Chondrocyte (in vitro differentiated cells): Measurements from ENCODE around the gene PGM2. TPM values are rescaled to one million over a fixed set of nuclear protein-coding genes. Genes with fewer than 3 reads are reported as not detected.

ENCODE experiments used
- DNase-seq: peaks from one replicate; pipeline ENCODE4 v3.0.0; 2021; ENCODE audit warnings: mixed read lengths, low spot score
- H3K27ac Mint-ChIP-seq: one replicate; pipeline ENCODE4 v1.8.0; 2021; ENCODE audit warnings: mild to moderate bottlenecking, moderate library complexity, mixed read lengths; ENCODE audit not compliant: unreplicated experiment
- H3K27me3 Mint-ChIP-seq: 2 replicates; pipeline ENCODE4 v1.8.0; 2021; ENCODE audit warnings: low read depth, mixed read lengths
- H3K36me3 Mint-ChIP-seq: 2 replicates; pipeline ENCODE4 v1.8.0; 2021; ENCODE audit warnings: low read depth, mixed read lengths
- H3K4me1 Mint-ChIP-seq: 2 replicates; pipeline ENCODE4 v1.8.0; 2021; ENCODE audit warnings: low read depth, mild to moderate bottlenecking, mixed read lengths
- H3K4me3 Mint-ChIP-seq: one replicate; pipeline ENCODE4 v1.8.0; 2021; ENCODE audit warnings: mild to moderate bottlenecking, moderate library complexity, mixed read lengths; ENCODE audit not compliant: unreplicated experiment
- H3K9me3 Mint-ChIP-seq: 2 replicates; pipeline ENCODE4 v1.8.0; 2021; ENCODE audit warnings: low read depth, mixed read lengths
- total RNA-seq: library from RNA; stranded (reverse); gene quantifications from 3 replicates; pipeline ENCODE4 v1.2.1, GENCODE V29; 2021
- TF ChIP-seq, protein P1 (sequence below): fragments of 200-600 bp; sonication (generic); IDR thresholded peaks from 2 replicates; pipeline ENCODE4 v1.5.0; 2021; ENCODE audit warnings: antibody characterized with exemption, mild to moderate bottlenecking, moderate library complexity

Gene PGM2
- total RNA-seq, 1 donor from 2014 or later: 26.4 TPM

DNA sequence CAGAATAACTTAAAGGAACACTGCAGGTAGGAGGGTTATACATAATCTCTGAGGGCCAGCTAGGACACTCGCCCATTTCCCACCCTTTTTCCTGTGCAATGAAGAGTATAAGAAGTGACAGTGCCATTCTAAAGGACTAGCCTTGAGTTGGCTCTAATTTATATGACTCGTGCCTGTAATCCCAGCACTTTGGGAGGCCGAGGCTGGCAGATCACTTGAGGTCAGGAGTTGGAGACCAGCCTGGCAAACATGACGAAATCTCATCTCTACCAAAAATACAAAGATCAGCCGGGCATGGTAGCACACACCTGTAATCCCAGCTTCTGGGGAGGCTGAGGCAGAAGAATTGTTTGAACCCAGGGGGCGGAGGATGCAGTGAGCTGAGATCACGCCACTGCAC is 68.8 kb downstream of the PGM2 start:
- TF ChIP-seq, protein P1, sequence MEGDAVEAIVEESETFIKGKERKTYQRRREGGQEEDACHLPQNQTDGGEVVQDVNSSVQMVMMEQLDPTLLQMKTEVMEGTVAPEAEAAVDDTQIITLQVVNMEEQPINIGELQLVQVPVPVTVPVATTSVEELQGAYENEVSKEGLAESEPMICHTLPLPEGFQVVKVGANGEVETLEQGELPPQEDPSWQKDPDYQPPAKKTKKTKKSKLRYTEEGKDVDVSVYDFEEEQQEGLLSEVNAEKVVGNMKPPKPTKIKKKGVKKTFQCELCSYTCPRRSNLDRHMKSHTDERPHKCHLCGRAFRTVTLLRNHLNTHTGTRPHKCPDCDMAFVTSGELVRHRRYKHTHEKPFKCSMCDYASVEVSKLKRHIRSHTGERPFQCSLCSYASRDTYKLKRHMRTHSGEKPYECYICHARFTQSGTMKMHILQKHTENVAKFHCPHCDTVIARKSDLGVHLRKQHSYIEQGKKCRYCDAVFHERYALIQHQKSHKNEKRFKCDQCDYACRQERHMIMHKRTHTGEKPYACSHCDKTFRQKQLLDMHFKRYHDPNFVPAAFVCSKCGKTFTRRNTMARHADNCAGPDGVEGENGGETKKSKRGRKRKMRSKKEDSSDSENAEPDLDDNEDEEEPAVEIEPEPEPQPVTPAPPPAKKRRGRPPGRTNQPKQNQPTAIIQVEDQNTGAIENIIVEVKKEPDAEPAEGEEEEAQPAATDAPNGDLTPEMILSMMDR: no peak
- peaks cover 3% of the 10 kb centered on the region for H3K36me3 Mint-ChIP-seq
- H3K27ac Mint-ChIP-seq: no peak overlapping the region
- H3K4me3 Mint-ChIP-seq: no peak overlapping the region
- peaks cover 37% of the 10 kb centered on the region for H3K27me3 Mint-ChIP-seq
- H3K9me3 Mint-ChIP-seq: no peaks in the 10 kb centered on the region
- no peak for DNase-seq
- peaks cover 5% of the 10 kb centered on the region for H3K4me1 Mint-ChIP-seq

DNA sequence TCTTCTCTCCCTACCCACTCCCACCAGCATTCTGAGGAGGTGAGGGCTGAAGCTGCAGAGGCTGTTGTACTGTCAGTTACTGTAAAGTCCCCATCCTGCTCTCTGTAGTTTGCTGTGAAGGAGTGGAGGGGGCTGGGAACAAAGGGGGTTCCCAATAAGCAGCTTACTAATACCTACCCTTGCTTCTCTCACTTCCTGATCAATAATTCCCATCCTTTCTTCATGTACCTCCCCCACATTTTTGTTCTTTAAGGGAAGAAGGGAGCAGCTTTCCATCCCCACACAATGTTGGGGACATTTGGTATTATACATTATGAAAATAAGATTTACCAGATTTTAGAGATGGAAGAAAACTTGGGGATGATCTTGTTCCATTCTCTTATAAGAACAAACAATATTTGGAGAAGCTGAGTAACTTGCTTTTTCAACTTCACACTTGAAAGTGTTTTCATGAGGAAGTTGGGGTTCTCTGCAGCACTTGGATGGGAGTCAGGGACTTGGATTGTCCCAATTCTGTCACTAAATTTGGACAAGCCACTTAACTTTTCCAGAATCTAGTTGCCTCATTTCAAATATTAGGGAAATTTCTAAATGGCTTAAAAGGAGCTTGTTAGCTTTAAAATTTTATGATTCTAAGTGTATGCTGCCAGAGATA is 69.8 kb downstream of the PGM2 start:
- H3K4me1 Mint-ChIP-seq: peaks cover 4% of the 10 kb centered on the region
- peaks cover 40% of the 10 kb centered on the region for H3K27me3 Mint-ChIP-seq
- H3K27ac Mint-ChIP-seq: no peak overlapping the region
- H3K4me3 Mint-ChIP-seq: no peak overlapping the region
- no peak for DNase-seq
- peaks cover 3% of the 10 kb centered on the region for H3K36me3 Mint-ChIP-seq
- H3K9me3 Mint-ChIP-seq: no peaks in the 10 kb centered on the region
- TF ChIP-seq, protein P1: no peak

DNA sequence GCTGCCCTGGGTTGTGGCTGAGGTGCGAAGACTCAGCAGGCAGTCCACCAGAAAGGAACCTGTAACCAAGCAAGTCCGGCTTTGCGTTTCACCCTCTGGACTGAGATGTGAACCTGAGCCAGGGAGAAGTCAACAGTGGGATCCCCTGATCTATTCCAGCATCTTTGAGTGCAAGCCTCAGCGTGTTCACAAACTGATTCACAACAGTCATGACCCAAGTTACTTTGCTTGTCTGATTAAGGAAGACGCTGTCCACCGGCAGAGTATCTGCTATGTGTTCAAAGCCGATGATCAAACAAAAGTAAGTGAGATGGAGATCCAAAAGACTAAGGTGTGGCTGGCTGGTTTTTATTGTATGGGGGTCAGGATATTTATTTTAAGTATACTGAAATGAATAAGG is 75.7 kb downstream of the PGM2 start:
- H3K27me3 Mint-ChIP-seq: peaks cover 21% of the 10 kb centered on the region
- H3K27ac Mint-ChIP-seq: no peak overlapping the region
- H3K4me1 Mint-ChIP-seq: no peaks in the 10 kb centered on the region
- no peaks in the 10 kb centered on the region for H3K9me3 Mint-ChIP-seq
- no peak for DNase-seq
- H3K36me3 Mint-ChIP-seq: peaks cover 3% of the 10 kb centered on the region
- TF ChIP-seq, protein P1: no peak
- no peak overlapping the region for H3K4me3 Mint-ChIP-seq

DNA sequence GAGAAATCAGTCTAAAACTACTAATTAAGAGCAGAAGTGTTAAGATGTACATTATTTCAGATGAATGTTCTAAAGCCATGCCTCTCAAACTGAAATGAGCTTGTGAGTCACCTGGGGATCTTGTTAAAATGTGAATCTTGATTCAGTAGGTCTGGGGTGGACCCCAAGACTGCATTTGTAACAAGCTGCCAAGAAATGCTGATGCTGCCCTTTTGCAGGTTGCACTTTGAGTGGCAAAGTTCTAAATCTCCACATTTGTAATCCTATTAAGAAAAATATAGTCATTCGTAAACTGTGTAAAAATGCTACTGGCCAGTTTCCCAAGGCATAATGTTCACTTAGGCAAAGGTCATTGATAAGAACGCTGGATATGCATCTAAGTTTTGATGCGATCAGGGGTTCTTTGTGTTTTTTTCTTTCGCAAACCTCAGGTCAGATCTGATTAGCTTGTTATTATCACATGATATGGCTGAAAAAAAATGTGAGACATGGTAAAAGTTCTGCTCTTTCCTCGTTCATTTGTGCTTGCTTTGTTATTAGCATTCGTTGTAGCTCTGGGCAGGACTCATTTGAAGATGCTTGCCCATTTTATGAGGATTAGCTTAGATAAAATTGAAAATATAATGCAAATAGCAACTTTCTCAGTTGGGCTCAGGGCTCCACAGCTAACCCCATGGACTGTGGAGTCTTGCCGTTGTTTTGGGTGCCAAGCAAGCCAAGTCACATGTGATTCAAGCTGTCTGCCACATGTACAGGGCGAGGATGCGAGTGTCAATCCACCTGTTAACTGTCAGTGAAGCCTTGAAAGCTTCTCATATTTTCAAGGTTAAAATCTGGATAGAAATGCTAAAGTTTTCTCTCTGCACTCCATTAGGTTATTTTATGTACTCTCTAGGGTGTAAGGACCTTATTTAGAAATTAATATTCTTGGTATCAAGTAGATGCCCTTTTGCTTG is 76.5 kb downstream of the PGM2 start:
- Mint-ChIP-seq H3K4me1 (peaks cover 5% of the 10 kb centered on the region), H3K27me3 (peaks cover 17% of the 10 kb centered on the region), H3K9me3 (no peaks in the 10 kb centered on the region), H3K4me3 (no peak overlapping the region), H3K27ac (no peak overlapping the region), H3K36me3 (peaks cover 3% of the 10 kb centered on the region)
- TF ChIP-seq, protein P1: no peak
- no peak for DNase-seq

DNA sequence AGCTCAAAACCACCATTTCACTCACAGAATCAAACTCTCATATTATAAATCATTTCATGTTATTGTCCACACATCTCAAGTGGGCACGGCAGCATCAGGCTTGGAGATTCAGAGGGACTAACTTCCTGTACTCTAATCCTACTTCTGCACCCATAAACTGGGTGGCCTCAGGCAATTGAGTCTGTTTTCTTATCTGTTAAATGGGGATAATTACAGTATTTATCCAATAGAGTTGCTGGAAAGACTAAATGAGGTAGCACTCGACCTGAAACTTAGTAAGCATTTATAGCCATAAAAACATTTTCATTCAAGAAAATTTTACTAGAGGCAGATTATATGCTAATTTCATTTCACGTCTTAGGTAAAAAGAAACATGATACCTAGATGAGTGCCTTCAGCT is 77.4 kb downstream of the PGM2 start:
- peaks cover 13% of the 10 kb centered on the region for H3K4me1 Mint-ChIP-seq

More for the DNA sequence above, 77.4 kb downstream of the PGM2 start:
- H3K27me3 Mint-ChIP-seq: peaks cover 10% of the 10 kb centered on the region
- no peak for DNase-seq
- no peak overlapping the region for H3K4me3 Mint-ChIP-seq
- H3K9me3 Mint-ChIP-seq: no peaks in the 10 kb centered on the region
- H3K36me3 Mint-ChIP-seq: peaks cover 3% of the 10 kb centered on the region
- TF ChIP-seq, protein P1: no peak
- no peak overlapping the region for H3K27ac Mint-ChIP-seq
